Mononuclear cell (primary cell): ENCODE data around the gene ZSCAN30. TPM values are rescaled to one million over a fixed set of nuclear protein-coding genes. Genes with fewer than 3 reads are reported as not detected.
"Not testable (repeated sequence)": the region's sequence is repeated elsewhere in the genome, so short reads cannot be mapped to it uniquely, and the experiment has no call there.

Source experiments
- H3K27me3 ChIP-seq: 2 replicates; pipeline ENCODE4 v1.6.0; 2011; ENCODE audit warnings: low read length, control low read depth; ENCODE audit not compliant: insufficient read depth
- H3K4me1 ChIP-seq: 2 replicates; pipeline ENCODE4 v1.5.1; 2011; ENCODE audit warnings: mild to moderate bottlenecking, low read length, control low read depth; ENCODE audit not compliant: insufficient read depth
- H3K4me3 ChIP-seq: 2 replicates; pipeline ENCODE4 v1.5.1; 2011; ENCODE audit warnings: mild to moderate bottlenecking, low read length, moderate library complexity
- H3K9me3 ChIP-seq: 2 replicates; pipeline ENCODE4 v1.5.1; 2011; ENCODE audit warnings: low read depth, mild to moderate bottlenecking, control low read depth, low read length
- total RNA-seq: library from RNA; depleted of rRNA; stranded (reverse); fragments of >200 nt; gene quantifications from one replicate; pipeline ENCODE4 v1.2.3, GENCODE V29; 2012

Gene ZSCAN30
- total RNA-seq, 1 donor, result 6.1 TPM

DNA sequence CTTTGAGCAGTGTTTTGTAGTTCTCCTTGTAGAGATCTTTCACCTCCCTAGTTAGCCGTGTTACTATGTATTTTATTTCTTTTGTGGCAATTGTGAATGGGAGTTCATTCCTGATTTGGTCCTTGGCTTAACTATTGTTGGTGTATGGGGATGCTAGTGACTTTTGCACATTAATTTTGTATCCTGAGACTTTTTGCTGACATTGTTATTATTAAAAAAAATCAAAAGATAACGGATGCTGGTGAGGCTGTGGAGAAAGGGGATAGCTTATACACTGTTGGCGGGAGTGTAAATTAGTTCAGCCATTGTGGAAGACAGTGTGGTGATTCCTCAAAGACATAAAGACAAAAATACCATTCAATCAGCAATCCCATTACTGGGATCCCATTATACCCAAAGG, 66.2 kb downstream of the ZSCAN30 start:
- H3K9me3 ChIP-seq, result no peaks in the 10 kb centered on the region
- no peaks in the 10 kb centered on the region for H3K4me1 ChIP-seq
- H3K4me3 ChIP-seq, result no peak overlapping the region
- H3K27me3 ChIP-seq, result no peaks in the 10 kb centered on the region

DNA sequence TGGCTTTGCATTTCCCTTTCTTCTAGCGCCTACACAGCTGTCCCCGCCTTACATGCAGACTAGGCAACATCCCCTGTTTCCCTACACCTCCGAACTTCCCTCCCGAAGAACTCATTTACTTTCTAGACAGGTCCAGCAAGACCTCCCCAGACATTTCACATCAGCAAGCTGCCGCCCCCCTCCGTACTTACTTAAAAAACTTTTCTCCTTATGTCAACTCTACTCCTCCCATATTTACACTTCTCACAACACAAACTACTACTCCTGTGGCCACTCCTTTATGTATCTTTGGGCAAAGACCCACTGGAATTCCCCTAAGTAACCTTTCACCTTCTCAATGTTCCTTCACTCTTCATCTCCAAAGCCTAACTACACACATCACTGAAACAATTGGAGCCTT, 69.6 kb downstream of the ZSCAN30 start:
- no peaks in the 10 kb centered on the region for H3K27me3 ChIP-seq

DNA sequence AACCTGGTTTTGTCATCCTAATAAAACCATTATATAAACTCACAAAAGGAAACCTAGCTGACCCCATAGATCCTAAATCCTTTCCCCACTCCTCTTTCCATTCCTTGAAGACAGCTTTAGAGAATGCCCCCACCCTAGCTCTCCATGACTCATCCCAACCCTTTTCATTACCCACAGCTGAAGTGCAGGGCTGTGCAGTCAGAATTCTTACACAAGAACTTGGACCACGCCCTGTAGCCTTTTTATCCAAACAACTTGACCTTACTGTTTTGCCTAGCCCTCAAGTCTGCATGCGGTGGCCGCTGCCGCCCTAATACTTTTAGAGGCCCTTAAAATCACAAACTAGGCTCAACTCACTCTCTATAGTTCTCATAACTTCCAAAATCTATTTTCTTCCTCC, 70.7 kb downstream of the ZSCAN30 start:
- H3K4me3 ChIP-seq, result not testable (repeated sequence)

More for the DNA sequence above, 69.6 kb downstream of the ZSCAN30 start:
- Histone ChIP-seq H3K4me3 (no peak overlapping the region), H3K9me3 (no peaks in the 10 kb centered on the region), H3K4me1 (no peaks in the 10 kb centered on the region)

DNA sequence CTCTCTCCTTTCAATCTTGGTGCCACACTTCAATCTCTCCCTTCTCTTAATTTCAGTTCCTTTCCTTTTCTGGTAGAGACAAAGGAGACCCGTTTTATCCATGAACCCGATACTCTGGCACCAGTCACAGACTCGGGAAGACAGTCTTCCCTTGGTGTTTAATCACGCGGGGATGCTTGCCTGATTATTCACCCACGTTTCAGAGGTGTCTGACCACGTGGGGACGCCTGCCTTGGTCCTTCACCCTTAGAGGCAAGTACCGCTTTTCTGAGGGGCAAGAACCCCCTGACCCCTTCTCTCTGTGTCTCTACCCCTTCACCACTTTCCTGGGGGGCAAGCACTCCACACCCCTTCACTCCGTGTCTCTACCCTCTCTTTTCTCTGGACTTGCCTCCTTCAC, 73.4 kb downstream of the ZSCAN30 start:
- not testable (repeated sequence) for H3K4me3 ChIP-seq, H3K4me1 ChIP-seq, H3K27me3 ChIP-seq, H3K9me3 ChIP-seq

More for the DNA sequence above, 70.7 kb downstream of the ZSCAN30 start:
- not testable (repeated sequence) for H3K9me3 ChIP-seq, H3K27me3 ChIP-seq, H3K4me1 ChIP-seq

- Histone ChIP-seq H3K27me3 (no peaks in the 10 kb centered on the region), H3K4me1 (no peaks in the 10 kb centered on the region), H3K4me3 (no peak overlapping the region), H3K9me3 (no peaks in the 10 kb centered on the region)
These were observed 75.0 kb downstream of the ZSCAN30 start for GRCh38 chr18:35215026-35215425.

DNA sequence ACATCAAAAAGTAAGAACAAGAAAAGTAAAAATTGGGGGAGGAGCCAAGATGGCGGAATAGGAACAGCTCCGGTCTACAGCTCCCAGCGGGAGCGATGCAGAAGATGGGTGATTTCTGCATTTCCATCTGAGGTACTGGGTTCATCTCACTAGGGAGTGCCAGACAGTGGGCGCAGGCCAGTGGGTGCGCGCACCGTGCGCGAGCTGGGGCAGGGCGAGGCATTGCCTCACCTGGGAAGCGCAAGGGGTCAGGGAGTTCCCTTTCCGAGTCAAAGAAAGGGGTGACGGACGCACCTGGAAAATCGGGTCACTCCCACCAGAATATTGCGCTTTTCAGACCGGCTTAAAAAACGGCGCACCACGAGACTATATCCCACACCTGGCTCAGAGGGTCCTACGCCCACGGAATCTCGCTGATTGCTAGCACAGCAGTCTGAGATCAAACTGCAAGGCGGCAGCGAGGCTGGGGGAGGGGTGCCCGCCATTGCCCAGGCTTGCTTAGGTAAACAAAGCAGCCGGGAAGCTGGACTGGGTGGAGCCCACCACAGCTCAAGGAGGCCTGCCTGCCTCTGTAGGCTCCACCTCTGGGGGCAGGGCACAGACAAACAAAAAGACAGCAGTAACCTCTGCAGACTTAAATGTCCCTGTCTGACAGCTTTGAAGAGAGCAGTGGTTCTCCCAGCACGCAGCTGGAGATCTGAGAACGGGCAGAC, 84.1 kb downstream of the ZSCAN30 start:
- not testable (repeated sequence) for H3K9me3 ChIP-seq, H3K27me3 ChIP-seq, H3K4me3 ChIP-seq, H3K4me1 ChIP-seq

DNA sequence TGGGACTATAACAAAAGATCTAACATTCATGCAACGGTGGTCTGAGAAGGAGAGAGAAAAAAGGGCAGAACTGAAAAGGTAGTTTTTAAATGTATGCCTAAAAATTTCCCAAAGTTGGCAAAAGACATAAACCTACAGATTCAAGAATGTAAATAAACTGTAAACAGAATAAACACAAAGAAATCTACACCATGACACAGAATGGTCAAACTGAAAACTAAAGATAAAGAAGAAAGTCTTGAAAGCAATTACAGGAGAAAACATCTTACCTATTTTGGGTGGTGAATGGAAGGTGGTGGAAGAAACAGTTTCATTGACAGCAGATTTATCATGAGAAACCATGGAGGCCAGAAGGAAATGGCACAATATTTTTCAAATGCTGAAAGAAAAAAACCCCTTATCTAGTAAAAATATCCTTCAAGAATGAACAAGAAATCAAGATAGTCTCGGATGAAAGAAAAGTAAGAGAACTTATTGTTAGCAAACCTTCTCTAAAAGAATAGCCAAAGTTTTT, 84.8 kb downstream of the ZSCAN30 start:
- no peaks in the 10 kb centered on the region for H3K9me3 ChIP-seq
- no peaks in the 10 kb centered on the region for H3K27me3 ChIP-seq
- no peak overlapping the region for H3K4me3 ChIP-seq
- H3K4me1 ChIP-seq, result no peaks in the 10 kb centered on the region

DNA sequence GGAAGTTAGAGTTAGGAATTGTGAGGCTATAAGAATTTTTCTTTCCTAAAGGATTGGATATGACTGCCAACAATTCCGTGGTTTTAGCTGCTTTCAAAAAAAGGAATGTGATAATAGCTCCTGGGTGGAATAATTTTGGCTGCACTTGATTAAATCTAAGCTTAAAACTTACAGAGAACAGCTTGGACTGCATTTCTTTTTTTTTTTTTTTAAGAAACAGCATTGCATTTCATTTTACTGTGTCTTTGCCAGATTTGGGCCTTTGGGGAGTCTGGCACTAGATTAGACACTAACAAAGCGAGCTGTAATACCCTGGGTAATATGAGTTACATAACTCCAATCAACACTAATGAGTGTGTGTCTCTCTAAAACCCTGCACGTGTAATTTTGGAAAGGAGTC, 87.0 kb downstream of the ZSCAN30 start:
- Histone ChIP-seq H3K9me3 (no peaks in the 10 kb centered on the region), H3K4me3 (no peak overlapping the region), H3K27me3 (no peaks in the 10 kb centered on the region), H3K4me1 (no peaks in the 10 kb centered on the region)

DNA sequence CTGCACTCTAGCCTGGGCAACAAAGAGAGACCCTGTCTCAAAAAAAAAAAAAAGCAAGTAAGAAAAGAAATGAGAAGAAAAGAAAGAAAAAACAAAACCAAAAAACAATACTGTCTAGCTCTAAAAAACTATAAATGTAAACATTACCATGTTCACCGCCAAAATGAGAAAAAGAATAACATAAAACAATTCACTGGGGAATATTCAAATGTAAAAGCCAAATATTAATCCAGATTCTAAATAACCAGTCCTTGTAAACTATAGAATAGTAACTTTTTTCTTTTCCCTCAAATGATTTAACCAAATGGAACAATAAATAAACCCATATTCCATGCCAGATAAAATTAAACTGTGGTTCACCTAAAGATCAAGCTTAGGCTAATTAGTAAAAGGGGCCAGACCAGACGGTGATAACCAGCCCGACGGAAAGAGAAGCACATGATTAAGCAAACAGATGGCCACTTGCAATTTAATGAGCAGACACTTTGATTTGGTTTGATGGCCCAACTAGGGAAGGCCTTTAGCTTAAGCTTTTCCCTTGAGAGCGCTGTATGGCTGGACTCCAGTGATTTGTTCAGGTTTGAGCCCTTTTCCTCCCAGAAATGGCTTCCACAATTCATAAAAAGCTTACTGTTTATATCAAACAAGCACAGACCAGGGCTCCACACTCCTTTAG, 88.6 kb downstream of the ZSCAN30 start:
- no peaks in the 10 kb centered on the region for H3K4me1 ChIP-seq
- H3K9me3 ChIP-seq, result no peaks in the 10 kb centered on the region
- no peaks in the 10 kb centered on the region for H3K27me3 ChIP-seq
- H3K4me3 ChIP-seq, result no peak overlapping the region

Other genes starting within 250 kb of the ZSCAN30 start
- gene MAPRE2, start 248.8 kb downstream of the ZSCAN30 start, total RNA-seq, result 87.4 TPM
- gene ZNF397, start 49.2 kb downstream of the ZSCAN30 start, total RNA-seq, result 7.7 TPM
- gene ZNF24, start 54.2 kb upstream of the ZSCAN30 start, total RNA-seq, result 72.3 TPM
- gene ZNF396, start 87.1 kb upstream of the ZSCAN30 start, total RNA-seq, result 0.52 TPM
- gene INO80C, start 207.7 kb upstream of the ZSCAN30 start, total RNA-seq, result 11.5 TPM